IMR-90 (cell line): ENCODE results near the gene LUZP1. TPM values are rescaled to one million over a fixed set of nuclear protein-coding genes. Genes with fewer than 3 reads are reported as not detected.

ENCODE experiments used
- ATAC-seq: fragments of 200-7000 bp; cut with Tn5 transposase; 2 replicates; pipeline ENCODE4 v1.9.1; 2020; ENCODE audit warnings: low read depth, mild to moderate bottlenecking, moderate library complexity
- BruUV-seq: library from RNA; stranded (reverse); fragments of 400-500 nt; replicated peaks from 2 replicates; lab custom pipeline; 2021; lab: Mats Ljungman, UMichigan
- CTCF ChIA-PET: fragments of 300-600 bp; formaldehyde crosslinking; extraction: SDS; loops from one replicate; lab custom pipeline; 2021; ENCODE audit warnings: antibody characterized with exemption; lab: Yijun Ruan, JAX
- POLR2A ChIA-PET: fragments of 300-600 bp; sonication (Branson Sonifier 250); formaldehyde crosslinking; loops from one replicate; lab custom pipeline; 2022; ENCODE audit warnings: antibody characterized with exemption; ENCODE audit not compliant: unreplicated experiment; lab: Charles Lee
- DNase-seq: peaks from one replicate; pipeline ENCODE4 v3.0.0; 2013
- H2AFZ ChIP-seq: replicated peaks from 2 replicates; pipeline ENCODE3; 2013; ENCODE audit warnings: low read length, mild to moderate bottlenecking; ENCODE audit not compliant: poor library complexity
- H2AK5ac ChIP-seq: 2 replicates; pipeline ENCODE4 v1.6.1; 2013; ENCODE audit warnings: low read depth, low read length, inconsistent platforms
- H2AK9ac ChIP-seq: replicated peaks from 2 replicates; pipeline ENCODE3; 2013; ENCODE audit warnings: mild to moderate bottlenecking, low read depth, low read length, moderate library complexity; ENCODE audit not compliant: poor library complexity
- H2BK120ac ChIP-seq: 2 replicates; pipeline ENCODE4 v1.6.1; 2013; ENCODE audit warnings: low read depth, low read length, inconsistent platforms
- H2BK15ac ChIP-seq: 3 replicates; pipeline ENCODE4 v1.6.1; 2013; ENCODE audit warnings: low read depth, low read length, inconsistent platforms
- H2BK20ac ChIP-seq: 2 replicates; pipeline ENCODE4 v1.6.1; 2013; ENCODE audit warnings: low read depth, mild to moderate bottlenecking, inconsistent platforms, low read length, moderate library complexity
- H2BK5ac ChIP-seq: 2 replicates; pipeline ENCODE4 v1.6.1; 2013; ENCODE audit warnings: mild to moderate bottlenecking, low read depth, low read length, inconsistent platforms; ENCODE audit not compliant: poor library complexity, severe bottlenecking
- H3K14ac ChIP-seq: replicated peaks from 2 replicates; pipeline ENCODE4 v1.6.1; 2013; ENCODE audit warnings: low read depth, low read length, inconsistent platforms
- H3K18ac ChIP-seq: 2 replicates; pipeline ENCODE4 v1.6.1; 2013; ENCODE audit warnings: low read depth, low read length, control low read depth
- H3K23ac ChIP-seq: 2 replicates; pipeline ENCODE4 v1.6.1; 2013; ENCODE audit warnings: low read depth, low read length, inconsistent platforms
- H3K27ac ChIP-seq: 2 replicates; pipeline ENCODE4 v1.5.1; 2013; ENCODE audit warnings: mild to moderate bottlenecking, control low read depth, low read length; ENCODE audit not compliant: insufficient read depth
- H3K27me3 ChIP-seq: 2 replicates; pipeline ENCODE4 v1.6.1; 2013; ENCODE audit warnings: low read length; ENCODE audit not compliant: control insufficient read depth, insufficient read depth
- H3K36me3 ChIP-seq: 2 replicates; pipeline ENCODE4 v1.6.1; 2013; ENCODE audit warnings: low read length, mixed read lengths; ENCODE audit not compliant: control insufficient read depth, insufficient read depth
- H3K4ac ChIP-seq: 2 replicates; pipeline ENCODE4 v1.6.1; 2013; ENCODE audit warnings: low read depth, low read length, inconsistent platforms
- H3K4me1 ChIP-seq: 2 replicates; pipeline ENCODE4 v1.6.1; 2013; ENCODE audit warnings: low read length, mixed read lengths; ENCODE audit not compliant: control insufficient read depth, insufficient read depth
- H3K4me2 ChIP-seq: 2 replicates; pipeline ENCODE4 v1.6.1; 2013; ENCODE audit warnings: low read depth, mild to moderate bottlenecking, control low read depth, low read length, moderate library complexity
- H3K4me3 ChIP-seq: 2 replicates; pipeline ENCODE4 v1.5.1; 2013; ENCODE audit warnings: low read depth, mild to moderate bottlenecking, control low read depth, low read length, moderate library complexity; ENCODE audit not compliant: insufficient read depth
- H3K56ac ChIP-seq: 2 replicates; pipeline ENCODE4 v1.6.1; 2013; ENCODE audit warnings: low read length, inconsistent platforms; ENCODE audit not compliant: insufficient read depth; ENCODE audit errors: extremely low read depth
- H3K79me1 ChIP-seq, 2 experiments: 2 replicates each; pipeline ENCODE4 v1.6.1; 2013; ENCODE audit warnings: low read length in 2 of 2, inconsistent platforms in 1 of 2, low read depth in 1 of 2
- H3K9ac ChIP-seq: 2 replicates; pipeline ENCODE4 v1.6.1; 2013; ENCODE audit warnings: low read depth, low read length, control low read depth
- H3K9me1 ChIP-seq: 2 replicates; pipeline ENCODE4 v1.6.1; 2013; ENCODE audit warnings: low read length, inconsistent platforms; ENCODE audit not compliant: insufficient read depth
- H3K9me3 ChIP-seq: 2 replicates; pipeline ENCODE4 v1.6.1; 2013; ENCODE audit warnings: low read length; ENCODE audit not compliant: control insufficient read depth, insufficient read depth
- H4K20me1 ChIP-seq: 2 replicates; pipeline ENCODE4 v1.6.1; 2013; ENCODE audit warnings: low read length, inconsistent platforms; ENCODE audit not compliant: insufficient read depth
- H4K5ac ChIP-seq: 2 replicates; pipeline ENCODE4 v1.6.1; 2013; ENCODE audit warnings: mild to moderate bottlenecking, low read depth, low read length, control low read depth
- H4K8ac ChIP-seq, 2 experiments: 2 replicates each; pipeline ENCODE4 v1.6.1; 2013; ENCODE audit warnings: low read depth in 2 of 2, low read length in 2 of 2, control low read depth in 1 of 2, inconsistent platforms in 1 of 2
- H4K91ac ChIP-seq: 2 replicates; pipeline ENCODE4 v1.6.1; 2013; ENCODE audit warnings: low read depth, low read length, inconsistent platforms; ENCODE audit not compliant: insufficient read depth
- BHLHE40 ChIP-seq: fragments of 150-350 bp; IDR thresholded peaks from 2 replicates; pipeline ENCODE4 v1.6.1; 2016; ENCODE audit warnings: mild to moderate bottlenecking, low read depth, low read length
- CEBPB ChIP-seq: IDR thresholded peaks from 2 replicates; pipeline ENCODE4 v1.6.1; 2012; ENCODE audit warnings: low read depth, low read length, improper control_type of control experiment
- CHD1 ChIP-seq: IDR thresholded peaks from 2 replicates; pipeline ENCODE4 v1.6.1; 2012; ENCODE audit warnings: low read depth, low read length, improper control_type of control experiment
- ELK1 ChIP-seq: fragments of 150-350 bp; IDR thresholded peaks from 2 replicates; pipeline ENCODE4 v1.6.1; 2016; ENCODE audit warnings: low read depth, mild to moderate bottlenecking, low read length, moderate library complexity, borderline replicate concordance
- FOS ChIP-seq: fragments of 150-350 bp; IDR thresholded peaks from 2 replicates; pipeline ENCODE4 v1.6.1; 2016; ENCODE audit warnings: low read depth, low read length
- MAFK ChIP-seq: IDR thresholded peaks from 2 replicates; pipeline ENCODE4 v1.6.1; 2012; ENCODE audit warnings: low read depth, low read length, improper control_type of control experiment
- MAZ ChIP-seq: IDR thresholded peaks from 2 replicates; pipeline ENCODE4 v1.6.1; 2012; ENCODE audit warnings: low read depth, mild to moderate bottlenecking, low read length, improper control_type of control experiment, moderate library complexity, borderline replicate concordance
- MXI1 ChIP-seq: IDR thresholded peaks from 2 replicates; pipeline ENCODE4 v1.6.1; 2012; ENCODE audit warnings: low read depth, mild to moderate bottlenecking, low read length, moderate library complexity, borderline replicate concordance
- NFE2L2 ChIP-seq: fragments of 150-350 bp; IDR thresholded peaks from 2 replicates; pipeline ENCODE4 v1.6.1; 2016; ENCODE audit warnings: low read depth, mild to moderate bottlenecking, low read length
- POLR2A ChIP-seq: IDR thresholded peaks from 2 replicates; pipeline ENCODE4 v1.6.1; 2012; ENCODE audit warnings: mild to moderate bottlenecking, low read depth, low read length
- RAD21 ChIP-seq: IDR thresholded peaks from 2 replicates; pipeline ENCODE4 v1.6.1; 2012; ENCODE audit warnings: low read length, improper control_type of control experiment
- RCOR1 ChIP-seq: IDR thresholded peaks from 2 replicates; pipeline ENCODE4 v1.6.1; 2012; ENCODE audit warnings: mild to moderate bottlenecking, low read length, improper control_type of control experiment; ENCODE audit not compliant: insufficient replicate concordance
- RFX5 ChIP-seq: IDR thresholded peaks from 2 replicates; pipeline ENCODE4 v1.8.0; 2012; ENCODE audit warnings: low read depth, mild to moderate bottlenecking, low read length, moderate library complexity
- SMC3 ChIP-seq: fragments of 150-350 bp; IDR thresholded peaks from 2 replicates; pipeline ENCODE4 v1.6.1; 2016; ENCODE audit warnings: low read depth, mild to moderate bottlenecking, antibody characterized with exemption, low read length, moderate library complexity
- WGBS, 2 experiments: methylation state at CpG; one replicate each; pipeline versions ENCODE4 v1.1.5 to v1.1.7; 2013; ENCODE audit warnings: missing lambda C conversion rate in 2 of 2; ENCODE audit not compliant: insufficient read length in 1 of 2; ENCODE audit errors: extremely low coverage in 2 of 2; 5-methylcytosine and 5-hydroxymethylcytosine counted together
- dilution Hi-C: fragments of 300-500 bp; cut with HindIII; formaldehyde crosslinking; loops from one replicate; pipeline ENCODE4 v1.14.3; 2018; ENCODE audit warnings: low sequenced_read_pairs; ENCODE audit not compliant: unreplicated experiment
- in situ Hi-C: fragments of 300-500 bp; cut with MboI; formaldehyde crosslinking; loops from 3 replicates; pipeline ENCODE4 v1.14.3; 2019; ENCODE audit warnings: low sequenced_read_pairs, inconsistent platforms, mixed read lengths
- intact Hi-C: fragments of 100-400 bp; cut with micrococcal nuclease; formaldehyde crosslinking; loops from 2 replicates; pipeline ENCODE4 v1.10.0; 2022
- polyA plus RNA-seq, 3 experiments: library from polyadenylated mRNA; depleted of rRNA; stranded (reverse); fragments of >200 nt; gene quantifications; 2 replicates each; pipeline ENCODE4 v1.2.3, GENCODE V29; 2012; ENCODE audit warnings: low replicate concordance in 1 of 3
- total RNA-seq: library from RNA; depleted of rRNA; stranded (reverse); fragments of >200 nt; gene quantifications from 2 replicates; pipeline ENCODE4 v1.2.3, GENCODE V29; 2012
- TF ChIP-seq, protein P1 (sequence below): conservative IDR thresholded peaks from 2 replicates; pipeline ENCODE4 v1.5.1; 2012; ENCODE audit warnings: mild to moderate bottlenecking, low read depth, low read length, improper control_type of control experiment
- TF ChIP-seq, protein P2 (sequence below): fragments of 150-350 bp; IDR thresholded peaks from 2 replicates; pipeline ENCODE4 v1.6.1; 2017; ENCODE audit warnings: mild to moderate bottlenecking, antibody characterized with exemption, low read length, low read depth

Gene LUZP1
- total and polyA plus RNA-seq, 2 of the 4 experiments (the other 2 are of a cell fraction), result 13.1 to 31.7 TPM

- intact Hi-C loops (no loop called here), in situ Hi-C loops (no loop called here), dilution Hi-C loops (no loop called here)
- Histone ChIP-seq H3K56ac (no peak overlapping the region), H3K9me1 (peaks cover 10% of the 10 kb centered on the region; the same call in 1 of the 2 replicates), H2BK5ac (no peak overlapping the region), H2BK20ac (no peak overlapping the region), H3K23ac (no peak overlapping the region), H3K27me3 (no peaks in the 10 kb centered on the region), H2AK9ac (no peak overlapping the region), H3K36me3 (peaks cover 4% of the 10 kb centered on the region; the same call in 1 of the 2 replicates), H2AFZ (no peak overlapping the region), H4K20me1 (peaks cover 85% of the 10 kb centered on the region), H3K27ac (no peak overlapping the region), H3K18ac (no peak overlapping the region), H3K4ac (no peak overlapping the region), H3K4me2 (no peak overlapping the region), H3K9me3 (no peaks in the 10 kb centered on the region), H3K4me3 (no peak overlapping the region), H2BK120ac (no peak overlapping the region), H4K8ac (no peak overlapping the region), H3K79me1 (peaks cover 5 to 74% of the 10 kb centered on the region in 2 experiments), H2AK5ac (no peak overlapping the region), H3K9ac (no peak overlapping the region), H3K4me1 (peaks cover 4% of the 10 kb centered on the region; the same call in 1 of the 2 replicates), H2BK15ac (no peak overlapping the region), H3K14ac (no peak overlapping the region), H4K91ac (no peak overlapping the region), H4K5ac (no peak overlapping the region)
- TF ChIP-seq RAD21 (no peak), MAFK (no peak), RCOR1 (no peak), POLR2A (no peak), RFX5 (no peak), NFE2L2 (no peak), CHD1 (no peak), CEBPB (no peak), MXI1 (no peak), ELK1 (no peak), MAZ (no peak), BHLHE40 (no peak), FOS (no peak), SMC3 (no peak)
- TF ChIP-seq, protein P1, sequence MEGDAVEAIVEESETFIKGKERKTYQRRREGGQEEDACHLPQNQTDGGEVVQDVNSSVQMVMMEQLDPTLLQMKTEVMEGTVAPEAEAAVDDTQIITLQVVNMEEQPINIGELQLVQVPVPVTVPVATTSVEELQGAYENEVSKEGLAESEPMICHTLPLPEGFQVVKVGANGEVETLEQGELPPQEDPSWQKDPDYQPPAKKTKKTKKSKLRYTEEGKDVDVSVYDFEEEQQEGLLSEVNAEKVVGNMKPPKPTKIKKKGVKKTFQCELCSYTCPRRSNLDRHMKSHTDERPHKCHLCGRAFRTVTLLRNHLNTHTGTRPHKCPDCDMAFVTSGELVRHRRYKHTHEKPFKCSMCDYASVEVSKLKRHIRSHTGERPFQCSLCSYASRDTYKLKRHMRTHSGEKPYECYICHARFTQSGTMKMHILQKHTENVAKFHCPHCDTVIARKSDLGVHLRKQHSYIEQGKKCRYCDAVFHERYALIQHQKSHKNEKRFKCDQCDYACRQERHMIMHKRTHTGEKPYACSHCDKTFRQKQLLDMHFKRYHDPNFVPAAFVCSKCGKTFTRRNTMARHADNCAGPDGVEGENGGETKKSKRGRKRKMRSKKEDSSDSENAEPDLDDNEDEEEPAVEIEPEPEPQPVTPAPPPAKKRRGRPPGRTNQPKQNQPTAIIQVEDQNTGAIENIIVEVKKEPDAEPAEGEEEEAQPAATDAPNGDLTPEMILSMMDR, result no peak
- TF ChIP-seq, protein P2, sequence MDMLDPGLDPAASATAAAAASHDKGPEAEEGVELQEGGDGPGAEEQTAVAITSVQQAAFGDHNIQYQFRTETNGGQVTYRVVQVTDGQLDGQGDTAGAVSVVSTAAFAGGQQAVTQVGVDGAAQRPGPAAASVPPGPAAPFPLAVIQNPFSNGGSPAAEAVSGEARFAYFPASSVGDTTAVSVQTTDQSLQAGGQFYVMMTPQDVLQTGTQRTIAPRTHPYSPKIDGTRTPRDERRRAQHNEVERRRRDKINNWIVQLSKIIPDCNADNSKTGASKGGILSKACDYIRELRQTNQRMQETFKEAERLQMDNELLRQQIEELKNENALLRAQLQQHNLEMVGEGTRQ, result no peak
- BruUV-seq, result no TSS peak
- POLR2A ChIA-PET, result no interaction called here
- CTCF ChIA-PET, result no interaction called here
- no CpG with 5 or more reads among the region's 5 CpGs for WGBS, 2 experiments
- no peak for ATAC-seq
- no peak for DNase-seq
Observed at GRCh38 chr1:23133587-23133986, 35.1 kb downstream of the LUZP1 start.
